DND-41 (cell line): ENCODE results near the gene MAGIX.

Source experiments
- CTCF ChIP-seq: IDR thresholded peaks from 2 replicates; pipeline ENCODE4 v1.5.1; 2012; ENCODE audit warnings: borderline replicate concordance, low read length, moderate library complexity, mild to moderate bottlenecking; ENCODE audit not compliant: poor library complexity, severe bottlenecking; ENCODE audit errors: extremely low read depth
- EZH2 ChIP-seq: IDR thresholded peaks from 3 replicates; pipeline ENCODE4 v1.6.1; 2012; ENCODE audit warnings: borderline replicate concordance, low read depth, mild to moderate bottlenecking, moderate library complexity, low read length, inconsistent platforms; ENCODE audit not compliant: severe bottlenecking

- TF ChIP-seq CTCF (no peak), EZH2 (no peak)
Observed at GRCh38 chrX:49203536-49203935, 41.0 kb downstream of the MAGIX start.
